PC-3 (cell line): ENCODE data around the gene MIOX. TPM values are rescaled to one million over a fixed set of nuclear protein-coding genes. Genes with fewer than 3 reads are reported as not detected.

Experiments used
- ATAC-seq: fragments of 200-7000 bp; cut with Tn5 transposase; 2 replicates; pipeline ENCODE4 v1.9.1; 2020; ENCODE audit warnings: mild to moderate bottlenecking, moderate library complexity
- BruUV-seq: library from RNA; stranded (reverse); fragments of 400-500 nt; replicated peaks from 2 replicates; lab custom pipeline; 2021; lab: Mats Ljungman, UMichigan
- CTCF ChIA-PET: fragments of 300-600 bp; sonication (Branson Sonifier 250); formaldehyde crosslinking; loops from one replicate; lab custom pipeline; 2022; ENCODE audit warnings: antibody characterized with exemption; lab: Charles Lee
- POLR2A ChIA-PET: fragments of 300-600 bp; sonication (Branson Sonifier 250); formaldehyde crosslinking; loops from one replicate; lab custom pipeline; 2022; ENCODE audit warnings: antibody characterized with exemption; ENCODE audit not compliant: unreplicated experiment; lab: Charles Lee
- DNase-seq: peaks from one replicate; pipeline ENCODE4 v3.0.0-alpha.2; 2015
- H2AFZ ChIP-seq: fragments of 300-600 bp; sonication (generic); 2 replicates; pipeline ENCODE4 v1.6.0; 2016; ENCODE audit warnings: antibody characterized with exemption, low read length
- H3F3A ChIP-seq: fragments of 300-600 bp; sonication (generic); one replicate; pipeline ENCODE4 v1.6.0; 2017; ENCODE audit warnings: antibody characterized with exemption, low read length, control low read depth, mild to moderate bottlenecking; ENCODE audit not compliant: unreplicated experiment
- H3K27ac ChIP-seq: fragments of 300-600 bp; sonication (generic); 2 replicates; pipeline ENCODE4 v1.5.1; 2016; ENCODE audit warnings: mild to moderate bottlenecking, low read length
- H3K27me3 ChIP-seq: fragments of 300-600 bp; sonication (generic); 2 replicates; pipeline ENCODE4 v1.6.1; 2016; ENCODE audit warnings: low read length, mixed read lengths
- H3K36me3 ChIP-seq: fragments of 300-600 bp; sonication (generic); 2 replicates; pipeline ENCODE4 v1.6.1; 2016; ENCODE audit warnings: low read depth, mixed run types, low read length, mixed read lengths
- H3K4me1 ChIP-seq: fragments of 300-600 bp; sonication (generic); 2 replicates; pipeline ENCODE4 v1.5.1; 2016; ENCODE audit warnings: low read length; ENCODE audit not compliant: insufficient read depth
- H3K4me2 ChIP-seq: fragments of 300-600 bp; sonication (generic); 2 replicates; pipeline ENCODE4 v1.6.0; 2016; ENCODE audit warnings: low read length
- H3K4me3 ChIP-seq: fragments of 300-600 bp; sonication (generic); 2 replicates; pipeline ENCODE4 v1.5.1; 2016; ENCODE audit warnings: mild to moderate bottlenecking, low read length, mixed read lengths
- H3K79me2 ChIP-seq: fragments of 300-600 bp; sonication (generic); 2 replicates; pipeline ENCODE4 v1.6.1; 2017; ENCODE audit warnings: low read length, mixed read lengths
- H3K9ac ChIP-seq: fragments of 300-600 bp; sonication (generic); 2 replicates; pipeline ENCODE4 v1.6.0; 2016; ENCODE audit warnings: mild to moderate bottlenecking, low read length
- H3K9me2 ChIP-seq: fragments of 300-600 bp; sonication (generic); replicated peaks from 2 replicates; pipeline ENCODE4 v1.6.1; 2016; ENCODE audit warnings: mixed run types, low read length, mixed read lengths
- H3K9me3 ChIP-seq: fragments of 300-600 bp; sonication (generic); 2 replicates; pipeline ENCODE4 v1.6.1; 2016; ENCODE audit warnings: low read length, mixed read lengths
- H4K20me1 ChIP-seq: fragments of 300-600 bp; sonication (generic); 2 replicates; pipeline ENCODE4 v1.6.1; 2016; ENCODE audit warnings: low read length, mixed read lengths
- EZH2 ChIP-seq: fragments of 300-600 bp; sonication (generic); IDR thresholded peaks from one replicate; pipeline ENCODE4 v1.6.1; 2017; ENCODE audit warnings: antibody characterized with exemption, mild to moderate bottlenecking, low read length; ENCODE audit not compliant: unreplicated experiment
- EZH2phosphoT487 ChIP-seq: fragments of 300-600 bp; sonication (generic); IDR thresholded peaks from 2 replicates; pipeline ENCODE4 v1.6.1; 2018; ENCODE audit warnings: mild to moderate bottlenecking, antibody characterized with exemption, low read length, borderline replicate concordance
- intact Hi-C: fragments of 100-400 bp; cut with micrococcal nuclease; formaldehyde crosslinking; loops from 2 replicates; pipeline ENCODE4 v1.9.0; 2023
- total RNA-seq: library from RNA; depleted of rRNA; stranded (reverse); fragments of >200 nt; gene quantifications from 2 replicates; pipeline ENCODE4 v1.2.3, GENCODE V29; 2014
- TF ChIP-seq, protein P1 (sequence below): fragments of 300-600 bp; sonication (generic); conservative IDR thresholded peaks from 2 replicates; pipeline ENCODE4 v1.5.1; 2017; ENCODE audit warnings: antibody characterized with exemption, low read depth, mild to moderate bottlenecking, low read length

Gene MIOX
- total RNA-seq, 1 experiment from 2014 or later = not detected

DNA sequence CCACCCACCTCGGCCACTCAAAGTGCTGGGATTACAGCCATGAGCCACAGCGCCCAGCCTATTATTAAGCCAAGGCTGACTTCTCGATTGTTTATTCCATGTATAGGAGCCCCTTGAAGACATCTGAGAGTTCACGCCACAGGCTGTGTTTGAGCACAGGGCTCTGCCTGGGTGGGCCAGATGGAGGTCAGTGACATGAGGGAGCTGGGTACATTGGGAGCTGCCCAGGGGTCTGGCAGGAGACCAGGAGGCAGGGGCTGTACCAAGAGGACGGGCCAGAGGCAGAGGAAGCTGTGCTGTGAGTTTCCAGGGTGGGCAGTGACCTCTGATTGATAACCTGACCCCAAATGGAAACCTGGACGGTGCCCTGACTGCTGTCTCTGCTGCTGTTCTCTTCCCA, 15.4 kb downstream of the MIOX start:
- ATAC-seq (no peak), DNase-seq (no peak)
- Histone ChIP-seq H3K27me3 (no peaks in the 10 kb centered on the region), H3K4me2 (no peak overlapping the region), H3K36me3 (no peaks in the 10 kb centered on the region), H2AFZ (no peak overlapping the region), H4K20me1 (no peaks in the 10 kb centered on the region), H3K9ac (no peak overlapping the region), H3K4me3 (no peak overlapping the region), H3F3A (no peaks in the 10 kb centered on the region), H3K9me2 (no peaks in the 10 kb centered on the region), H3K79me2 (peaks cover 11% of the 10 kb centered on the region), H3K27ac (no peak overlapping the region), H3K9me3 (no peaks in the 10 kb centered on the region), H3K4me1 (no peaks in the 10 kb centered on the region; the same call in 1 of the 2 replicates)
- POLR2A ChIA-PET = no interaction called here
- no TSS peak for BruUV-seq
- intact Hi-C loops = no loop called here
- TF ChIP-seq, protein P1, sequence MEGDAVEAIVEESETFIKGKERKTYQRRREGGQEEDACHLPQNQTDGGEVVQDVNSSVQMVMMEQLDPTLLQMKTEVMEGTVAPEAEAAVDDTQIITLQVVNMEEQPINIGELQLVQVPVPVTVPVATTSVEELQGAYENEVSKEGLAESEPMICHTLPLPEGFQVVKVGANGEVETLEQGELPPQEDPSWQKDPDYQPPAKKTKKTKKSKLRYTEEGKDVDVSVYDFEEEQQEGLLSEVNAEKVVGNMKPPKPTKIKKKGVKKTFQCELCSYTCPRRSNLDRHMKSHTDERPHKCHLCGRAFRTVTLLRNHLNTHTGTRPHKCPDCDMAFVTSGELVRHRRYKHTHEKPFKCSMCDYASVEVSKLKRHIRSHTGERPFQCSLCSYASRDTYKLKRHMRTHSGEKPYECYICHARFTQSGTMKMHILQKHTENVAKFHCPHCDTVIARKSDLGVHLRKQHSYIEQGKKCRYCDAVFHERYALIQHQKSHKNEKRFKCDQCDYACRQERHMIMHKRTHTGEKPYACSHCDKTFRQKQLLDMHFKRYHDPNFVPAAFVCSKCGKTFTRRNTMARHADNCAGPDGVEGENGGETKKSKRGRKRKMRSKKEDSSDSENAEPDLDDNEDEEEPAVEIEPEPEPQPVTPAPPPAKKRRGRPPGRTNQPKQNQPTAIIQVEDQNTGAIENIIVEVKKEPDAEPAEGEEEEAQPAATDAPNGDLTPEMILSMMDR = no peak
- TF ChIP-seq EZH2phosphoT487 (no peak), EZH2 (no peak)
- CTCF ChIA-PET = no interaction called here

DNA sequence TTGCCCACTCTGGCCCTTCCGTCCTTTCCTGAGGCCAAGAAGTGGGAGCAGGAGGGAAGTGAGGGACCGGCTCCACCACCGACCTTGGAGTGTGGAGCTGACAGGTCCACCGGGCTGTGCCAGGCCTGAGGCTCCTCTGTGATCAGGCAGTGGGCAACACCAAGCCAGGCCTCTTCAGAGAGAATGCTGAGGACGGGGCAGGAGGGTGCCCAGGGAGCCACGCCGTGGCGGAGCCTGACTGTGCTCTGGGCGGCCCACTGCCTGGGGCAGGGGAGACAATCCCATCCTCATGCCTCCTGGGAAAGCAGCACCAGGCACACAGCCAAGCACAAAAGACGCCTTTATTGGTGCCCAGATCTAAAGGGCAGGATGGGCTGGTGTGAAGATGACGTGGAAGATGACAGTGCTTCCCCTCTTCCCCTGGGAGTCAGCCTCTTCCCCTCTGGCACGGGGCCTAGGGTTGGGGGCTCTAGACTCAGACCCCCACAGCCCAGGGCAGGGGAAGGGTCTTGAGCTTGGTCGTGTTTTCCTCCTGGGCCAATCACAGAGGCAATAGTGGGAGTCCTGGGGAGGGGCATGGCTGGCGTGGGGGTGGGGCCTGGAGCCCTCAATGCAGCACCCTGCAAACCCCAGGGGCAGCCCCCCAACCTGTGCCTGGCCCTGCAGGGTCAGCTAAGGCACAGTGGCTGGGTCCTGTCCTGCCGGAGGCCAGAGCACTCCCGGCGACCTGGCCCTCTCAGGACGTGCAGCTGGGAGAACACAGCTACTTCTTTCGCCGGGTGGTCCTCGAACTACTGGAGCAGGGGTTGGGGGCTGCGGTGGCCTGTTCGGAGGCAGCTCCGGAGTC, 16.2 kb downstream of the MIOX start:
- Histone ChIP-seq H3K9me2 (no peaks in the 10 kb centered on the region), H3F3A (no peaks in the 10 kb centered on the region), H3K4me1 (no peaks in the 10 kb centered on the region; the same call in 1 of the 2 replicates), H2AFZ (no peak overlapping the region), H3K4me3 (no peak overlapping the region), H3K36me3 (no peaks in the 10 kb centered on the region), H3K9me3 (no peaks in the 10 kb centered on the region), H3K27me3 (no peaks in the 10 kb centered on the region), H3K79me2 (peaks cover 14% of the 10 kb centered on the region), H3K27ac (no peak overlapping the region), H4K20me1 (no peaks in the 10 kb centered on the region), H3K4me2 (no peak overlapping the region), H3K9ac (no peak overlapping the region)
- no peak for DNase-seq
- TF ChIP-seq EZH2phosphoT487 (no peak), EZH2 (no peak)
- TF ChIP-seq, protein P1 = no peak
- CTCF ChIA-PET = no interaction called here
- ATAC-seq = no peak
- intact Hi-C loops = no loop called here
- POLR2A ChIA-PET = no interaction called here
- BruUV-seq = no TSS peak

DNA sequence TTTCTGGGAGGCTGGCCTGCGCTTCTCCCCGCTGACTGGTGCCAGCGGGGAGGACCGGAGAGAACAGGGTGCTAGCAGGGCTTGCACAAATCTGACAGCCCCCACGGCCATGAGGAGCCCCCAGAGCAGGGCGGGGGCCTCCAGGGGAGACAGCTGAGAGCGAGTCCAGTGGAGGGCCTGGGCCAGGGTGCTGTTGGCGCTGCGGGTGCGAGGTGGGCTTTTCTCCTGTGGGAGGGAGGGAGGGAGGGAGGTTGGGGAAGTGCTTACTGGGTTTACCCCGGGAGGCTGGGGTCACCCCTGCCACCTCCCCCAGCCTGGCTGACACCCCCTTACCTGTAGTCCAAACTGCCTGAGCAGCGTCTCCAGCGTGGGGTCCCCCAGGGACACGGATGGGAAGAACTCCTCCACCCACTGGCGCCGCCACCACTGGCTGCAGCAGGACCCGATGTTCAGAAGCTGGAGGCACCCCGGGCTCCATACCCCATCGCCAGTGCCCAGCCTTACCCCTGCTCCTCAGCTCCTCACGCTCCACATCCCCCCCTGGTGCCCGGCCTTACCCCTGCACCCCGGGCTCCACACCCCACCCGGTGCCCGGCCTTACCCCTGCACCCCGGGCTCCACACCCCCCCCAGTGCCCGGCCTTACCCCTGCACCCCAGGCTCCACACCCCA, 17.0 kb downstream of the MIOX start:
- intact Hi-C loops = no loop called here
- ChIA-PET CTCF (no interaction called here), POLR2A (no interaction called here)
- Histone ChIP-seq H3K4me3 (no peak overlapping the region), H3K36me3 (no peaks in the 10 kb centered on the region), H2AFZ (no peak overlapping the region), H3F3A (no peaks in the 10 kb centered on the region), H3K27me3 (no peaks in the 10 kb centered on the region), H3K4me2 (no peak overlapping the region), H3K79me2 (peaks cover 16% of the 10 kb centered on the region), H4K20me1 (no peaks in the 10 kb centered on the region), H3K9me2 (no peaks in the 10 kb centered on the region), H3K4me1 (no peaks in the 10 kb centered on the region; the same call in 1 of the 2 replicates), H3K9ac (no peak overlapping the region), H3K27ac (no peak overlapping the region), H3K9me3 (no peaks in the 10 kb centered on the region)
- BruUV-seq = no TSS peak
- TF ChIP-seq, protein P1 = no peak
- TF ChIP-seq EZH2phosphoT487 (no peak), EZH2 (no peak)
- no peak for ATAC-seq
- DNase-seq = no peak
